Stimulated activated CD4-positive, alpha-beta T cell treated with anti-CD3 and anti-CD28 coated beads, TNF-alpha, amount 100 ng/mL, for 1 hour (primary cell): ENCODE data around the gene NELL1.

Experiments
- DNase-seq, 3 donors: peaks; one replicate each; pipeline ENCODE4 v3.0.0-alpha.2; 2020; ENCODE audit warnings: low read depth in 3 of 3, low spot score in 1 of 3

NELL1 gene

DNA sequence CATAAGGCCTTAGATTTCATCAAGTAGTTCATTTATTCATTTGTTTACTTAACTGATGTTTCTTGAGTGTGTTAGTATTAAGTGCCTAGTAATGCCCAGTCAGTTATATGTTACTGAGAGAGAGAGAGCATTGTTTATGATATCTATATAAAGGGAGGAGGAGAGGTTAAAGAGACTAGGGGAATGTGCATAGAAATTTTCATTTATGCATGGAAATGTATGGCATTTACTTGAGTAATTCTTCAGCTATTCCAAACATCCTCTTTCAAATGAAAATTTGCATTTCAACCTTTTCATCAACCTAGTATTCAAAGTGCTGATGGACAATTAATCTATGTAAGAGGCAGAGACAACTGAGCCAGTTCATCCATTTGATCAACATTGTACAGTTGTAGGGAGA, 199.7 kb downstream of the NELL1 start:
- DNase-seq, result no peak

DNA sequence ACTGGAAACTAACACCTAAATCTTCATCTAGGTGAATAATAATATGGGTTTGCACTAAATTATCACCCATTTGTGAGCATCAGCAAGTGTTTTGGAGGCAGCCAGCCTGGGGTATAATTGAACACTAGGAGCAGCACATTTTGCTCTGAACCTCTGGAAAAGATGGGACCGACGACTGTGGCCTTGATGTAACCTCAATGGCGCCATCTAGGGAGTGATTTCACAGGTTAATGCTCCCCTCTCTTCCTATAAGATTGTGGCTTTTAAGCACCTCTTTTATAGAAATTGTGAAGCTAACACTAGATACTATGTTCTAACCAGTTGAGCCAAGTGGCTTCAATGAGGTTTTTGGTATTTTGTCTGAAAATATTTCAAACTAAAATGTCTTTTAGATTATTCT, 203.7 kb downstream of the NELL1 start:
- no peak for DNase-seq

- DNase-seq, result no peak
Observed at GRCh38 chr11:20874358-20874757, 205.0 kb downstream of the NELL1 start.

GRCh38 chr11:20875889-20876288, 206.5 kb downstream of the NELL1 start:
- DNase-seq, result no peak

DNA sequence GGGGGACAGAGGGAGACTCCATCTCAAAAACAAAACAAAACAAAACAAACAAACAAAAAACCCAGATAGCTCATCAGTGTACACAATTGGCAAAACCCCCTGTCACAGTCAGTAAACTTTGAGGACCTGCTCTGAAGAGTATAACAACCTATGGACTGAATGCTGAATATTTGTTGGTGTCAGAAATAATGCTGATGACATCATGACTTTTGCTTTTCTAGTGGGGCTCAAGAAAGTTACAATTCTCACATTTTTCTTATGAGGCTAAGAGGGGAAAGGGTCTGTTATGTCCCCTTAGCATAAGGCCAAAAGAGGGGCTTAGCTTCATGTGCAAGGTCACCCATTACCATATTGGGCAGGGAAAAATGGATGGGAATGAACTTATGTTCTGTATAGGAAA, 207.4 kb downstream of the NELL1 start:
- DNase-seq, result no peak

- DNase-seq, result no peak
Observed at GRCh38 chr11:20880094-20880493, 210.7 kb downstream of the NELL1 start.

DNA sequence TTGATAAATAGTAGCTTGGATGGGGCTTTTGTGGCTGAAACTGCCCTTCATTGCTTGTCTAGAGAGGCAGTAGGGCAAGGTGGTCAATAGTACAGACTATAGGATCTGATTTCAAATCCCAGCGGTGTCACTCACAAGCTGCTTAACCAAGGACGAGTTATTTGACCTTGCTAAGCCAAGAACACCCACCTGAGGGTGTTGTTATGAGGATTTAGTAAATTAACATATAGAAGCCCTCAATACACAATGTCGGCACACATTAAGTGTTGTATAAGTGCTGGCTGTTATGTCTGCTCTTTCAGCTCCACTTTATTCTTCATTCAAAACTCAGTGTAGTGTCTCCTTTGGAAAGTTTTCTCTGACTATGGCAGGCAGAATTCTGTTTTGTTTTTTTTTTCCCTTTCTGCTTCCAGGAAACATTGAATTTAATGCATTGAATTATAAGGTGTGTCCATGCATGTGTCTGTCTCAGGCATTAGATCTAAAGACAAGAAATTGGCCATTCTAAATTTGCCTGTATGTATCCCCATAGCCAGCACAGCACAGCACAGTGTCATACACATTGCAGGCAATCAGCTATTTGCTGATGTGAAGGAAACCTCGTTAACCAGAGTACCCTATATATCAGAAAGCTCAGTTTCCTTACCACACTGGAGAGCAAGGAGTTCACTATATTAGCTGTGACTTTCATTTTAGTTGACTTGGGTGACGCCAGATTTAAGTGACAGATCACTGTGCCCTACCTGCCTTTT, 212.1 kb downstream of the NELL1 start:
- no peak for DNase-seq

DNA sequence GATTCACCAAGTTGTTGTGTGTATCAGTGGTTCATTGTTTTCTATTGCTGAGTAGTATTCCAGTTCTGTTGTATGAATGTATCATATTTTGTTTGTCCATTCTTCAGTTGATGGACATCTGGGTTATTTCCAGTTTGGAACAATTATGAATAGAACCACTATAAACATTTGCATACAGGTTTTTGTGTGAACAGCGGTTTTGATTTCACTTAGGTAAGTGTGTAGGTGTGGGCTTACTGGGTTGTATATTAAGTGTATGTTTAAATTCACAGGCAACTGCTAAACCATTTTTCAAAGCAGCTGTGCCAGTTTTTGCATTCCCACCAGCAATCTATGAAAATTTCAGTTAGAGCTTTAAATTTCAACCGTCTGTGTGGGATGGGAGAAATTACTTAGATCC, 217.8 kb downstream of the NELL1 start:
- DNase-seq, result no peak

DNA sequence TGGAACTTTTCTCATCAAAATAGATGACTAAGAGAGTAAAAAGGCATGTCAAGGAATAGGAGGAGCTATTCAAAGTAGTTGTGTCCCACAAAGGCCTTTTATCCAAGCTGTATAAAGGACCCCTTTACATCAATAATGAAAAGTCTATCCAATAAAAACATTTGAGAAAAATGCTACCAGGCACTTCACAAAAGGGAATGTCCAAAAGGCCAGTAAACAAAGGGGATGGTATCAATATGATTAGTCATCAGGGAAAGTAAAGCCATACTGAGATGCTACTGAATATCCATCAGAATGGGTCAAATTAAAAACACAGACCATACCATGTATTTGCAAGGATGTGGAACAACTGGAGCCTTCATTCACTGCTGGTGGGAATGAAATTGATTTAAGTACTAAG, 224.9 kb downstream of the NELL1 start:
- DNase-seq, result no peak

GRCh38 chr11:20909995-20910726, 240.8 kb downstream of the NELL1 start:
- DNase-seq, result no peak

DNA sequence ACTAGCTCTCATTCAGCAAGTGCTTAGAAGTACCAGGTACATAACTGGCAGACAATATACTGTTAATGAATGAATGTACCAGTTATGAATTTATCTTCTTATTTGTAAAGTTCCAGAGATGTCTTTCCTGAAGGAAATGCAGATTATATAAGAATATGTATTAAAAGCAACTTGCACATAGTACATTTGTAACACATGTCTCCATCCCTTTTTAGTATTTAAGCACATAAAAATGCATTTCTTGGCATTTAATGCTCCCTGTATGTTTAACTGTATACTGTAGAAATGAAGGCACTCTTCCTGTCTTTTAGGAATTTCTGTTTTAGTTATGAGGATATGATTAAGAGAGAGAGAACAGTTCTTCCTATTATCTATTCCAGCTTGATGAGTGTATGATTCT, 241.3 kb downstream of the NELL1 start:
- no peak for DNase-seq

- no peak for DNase-seq
Observed at GRCh38 chr11:20912065-20912821, 242.9 kb downstream of the NELL1 start.

DNA sequence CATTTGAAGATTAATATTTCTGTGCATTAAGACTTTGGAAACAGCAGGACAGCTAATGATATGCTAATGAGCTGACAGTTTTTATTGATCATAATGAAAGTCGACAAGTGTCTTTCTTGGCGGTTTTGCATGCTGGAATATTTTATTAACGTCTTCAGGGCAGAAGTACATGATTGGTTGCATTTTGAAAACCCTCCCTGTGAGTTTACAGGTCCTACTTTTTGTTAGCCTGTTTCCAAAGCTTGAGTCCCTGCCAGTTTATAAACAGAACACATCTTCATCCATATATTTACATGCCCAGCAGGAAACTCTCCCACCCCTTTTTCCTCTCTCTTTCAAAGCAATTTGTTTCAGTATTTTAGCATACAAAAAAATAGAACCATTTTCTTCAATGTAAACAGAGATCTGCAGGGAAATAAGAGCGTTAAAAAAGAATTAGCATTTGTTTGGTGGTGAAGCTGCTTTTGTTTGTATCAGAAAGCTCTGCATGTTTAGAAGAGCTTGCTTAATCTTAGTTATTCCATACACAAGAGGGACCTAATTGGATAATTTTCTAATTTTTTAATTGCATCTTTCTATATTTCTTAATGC, 243.6 kb downstream of the NELL1 start:
- no peak for DNase-seq

DNA sequence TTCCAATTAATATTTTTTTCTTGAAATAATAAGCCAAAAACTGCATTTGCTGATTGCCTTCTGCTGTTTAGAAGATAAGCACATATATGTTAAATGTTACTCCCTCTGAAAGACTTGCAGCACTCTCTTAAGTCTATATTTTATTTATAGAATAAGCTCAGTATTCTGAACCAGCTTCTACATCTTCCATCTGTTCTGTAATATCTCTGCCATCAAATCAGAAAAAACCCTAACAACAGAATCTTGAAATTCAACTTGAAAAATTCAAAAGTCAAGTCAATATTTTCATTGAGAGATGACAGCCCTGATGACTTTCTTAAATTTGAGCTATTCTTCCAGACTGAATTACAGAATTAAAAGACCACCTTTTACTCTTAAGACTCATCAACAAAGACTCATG, 247.9 kb downstream of the NELL1 start:
- no peak for DNase-seq

DNA sequence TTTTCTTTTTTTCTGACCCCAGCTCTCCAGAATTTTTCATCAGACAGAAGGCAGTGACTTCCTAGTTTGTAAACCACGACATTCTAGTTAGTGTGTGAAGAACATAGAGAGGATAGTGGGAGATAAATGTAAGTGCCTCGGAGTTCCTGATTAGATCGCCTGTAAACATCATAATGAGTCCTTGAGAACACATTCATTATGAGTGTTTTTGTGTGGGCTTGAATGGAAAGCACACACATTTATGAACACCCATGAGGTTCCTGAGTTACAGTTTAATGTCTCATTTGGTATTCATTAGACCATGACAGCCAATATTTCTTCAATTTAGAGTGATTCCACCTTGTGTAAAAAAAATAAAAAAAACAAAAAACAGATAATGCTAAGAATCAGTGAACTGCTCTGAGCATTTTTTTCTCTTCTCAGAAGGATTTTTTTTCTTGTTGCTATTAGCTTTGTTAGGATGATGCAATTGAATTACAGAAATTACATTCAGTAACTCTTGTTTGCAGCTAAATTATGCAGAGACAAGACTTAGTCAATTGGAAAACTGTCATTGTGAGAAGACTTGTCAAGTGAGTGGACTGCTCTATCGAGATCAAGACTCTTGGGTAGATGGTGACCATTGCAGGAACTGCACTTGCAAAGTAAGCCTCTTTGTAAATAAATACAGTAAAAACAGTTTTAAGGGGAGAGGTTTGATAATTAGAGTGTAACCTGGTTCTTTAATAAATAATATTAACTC, 257.6 kb downstream of the NELL1 start:
- DNase-seq, result no peak

- no peak for DNase-seq
Observed at GRCh38 chr11:20931029-20931428, 261.6 kb downstream of the NELL1 start.

- DNase-seq, result no peak
Observed at GRCh38 chr11:20933086-20933485, 263.7 kb downstream of the NELL1 start.

DNA sequence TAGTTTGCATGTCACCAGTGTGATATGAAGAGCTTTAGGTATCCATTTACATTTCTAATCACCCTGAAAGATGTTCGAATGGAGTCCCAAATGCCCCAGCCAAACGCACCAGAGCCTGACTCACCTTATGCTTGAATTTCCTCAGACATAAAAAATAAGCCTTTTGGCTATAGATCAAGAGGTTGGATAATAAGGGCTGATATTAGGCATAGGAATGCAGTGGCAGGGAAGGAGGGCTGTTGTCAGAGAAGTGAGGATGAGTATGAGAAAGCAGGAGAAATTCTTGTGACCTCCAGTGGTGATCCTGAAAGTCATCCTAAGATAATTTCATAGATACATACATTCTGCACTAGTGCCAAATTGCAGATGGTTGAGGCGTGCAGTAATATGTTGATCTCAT, 264.6 kb downstream of the NELL1 start:
- no peak for DNase-seq

GRCh38 chr11:20934516-20934915, 265.1 kb downstream of the NELL1 start:
- no peak for DNase-seq

GRCh38 chr11:20937826-20938225, 268.4 kb downstream of the NELL1 start:
- DNase-seq, result no peak

DNA sequence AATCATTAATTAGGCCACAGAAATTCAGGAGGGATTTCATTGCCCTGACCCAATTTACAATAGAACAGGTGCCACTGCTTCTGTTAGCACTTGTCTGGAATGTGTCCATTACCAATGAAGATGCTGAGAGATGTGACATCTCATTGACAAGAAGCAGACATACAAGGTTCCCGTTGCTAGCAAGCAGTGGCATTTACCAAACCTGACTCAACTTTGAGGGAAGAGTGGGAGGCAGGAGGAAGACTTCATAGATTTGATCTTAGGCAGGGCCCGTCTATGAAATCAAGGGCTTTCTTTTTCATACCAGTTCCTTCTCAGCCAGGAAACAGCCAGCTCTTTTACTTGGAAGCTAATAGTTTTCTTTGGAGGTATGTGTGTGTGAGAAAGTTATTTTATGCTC, 280.2 kb downstream of the NELL1 start:
- DNase-seq, result no peak
